Vagina (tissue), 2 donors: Measurements from ENCODE around the gene GALNT9. TPM values are rescaled to one million over a fixed set of nuclear protein-coding genes. Genes with fewer than 3 reads are reported as not detected.

Experiments
- DNase-seq, 2 donors: peaks; one replicate each; pipeline ENCODE4 v3.0.0-alpha.2; 2017; ENCODE audit errors: extremely low spot score in 2 of 2
- H3K27ac ChIP-seq: fragments of 200-600 bp; sonication (generic); one replicate; pipeline ENCODE4 v1.5.1; 2019
- H3K27me3 ChIP-seq: fragments of 200-600 bp; sonication (generic); one replicate; pipeline ENCODE4 v1.5.1; 2019
- H3K36me3 ChIP-seq, 2 donors: fragments of 200-600 bp; sonication (generic); one replicate each; pipeline ENCODE4 v1.5.1; 2017 to 2019
- H3K4me1 ChIP-seq: fragments of 200-600 bp; sonication (generic); one replicate; pipeline ENCODE4 v1.5.1; 2019
- H3K4me3 ChIP-seq, 2 donors: fragments of 200-600 bp; sonication (generic); 1 replicate in 1 of 2; 2 replicates in 1 of 2; pipeline ENCODE4 v1.5.1; 2016 to 2019
- H3K9me3 ChIP-seq: fragments of 200-600 bp; sonication (generic); one replicate; pipeline ENCODE4 v1.5.1; 2019
- POLR2A ChIP-seq, 2 donors: fragments of 450-650 bp; IDR thresholded peaks; one replicate each; pipeline ENCODE4 v1.6.1; 2017; ENCODE audit warnings: antibody characterized with exemption in 2 of 2, mild to moderate bottlenecking in 2 of 2, moderate library complexity in 2 of 2
- POLR2AphosphoS5 ChIP-seq, 2 donors: sonication (generic); formaldehyde crosslinking; IDR thresholded peaks; one replicate each; pipeline ENCODE4 v1.9.0; 2017; ENCODE audit warnings: antibody characterized with exemption in 2 of 2, mild to moderate bottlenecking in 2 of 2, low read depth in 1 of 2; ENCODE audit not compliant: insufficient read depth in 1 of 2
- intact Hi-C: fragments of 100-400 bp; cut with DNase I; formaldehyde crosslinking; loops from one replicate; pipeline ENCODE4 v1.15.1; 2023
- total RNA-seq: library from RNA; depleted of rRNA; stranded (reverse); fragments of >200 nt; gene quantifications from one replicate; pipeline ENCODE4 v1.2.3, GENCODE V29; 2016
- TF ChIP-seq, protein P1 (sequence below), 3 experiments: fragments of 450-650 bp in 2 of 3; fragments of 200-600 bp in 1 of 3; sonication (generic) in 1 of 3; IDR thresholded peaks; one replicate each; pipeline ENCODE4 v1.5.1; 2017 to 2019; ENCODE audit warnings: antibody characterized with exemption in 3 of 3, mild to moderate bottlenecking in 2 of 3, moderate library complexity in 2 of 3

GALNT9 gene
- total RNA-seq, 1 donor from 2014 or later, result 1.5 TPM

DNA sequence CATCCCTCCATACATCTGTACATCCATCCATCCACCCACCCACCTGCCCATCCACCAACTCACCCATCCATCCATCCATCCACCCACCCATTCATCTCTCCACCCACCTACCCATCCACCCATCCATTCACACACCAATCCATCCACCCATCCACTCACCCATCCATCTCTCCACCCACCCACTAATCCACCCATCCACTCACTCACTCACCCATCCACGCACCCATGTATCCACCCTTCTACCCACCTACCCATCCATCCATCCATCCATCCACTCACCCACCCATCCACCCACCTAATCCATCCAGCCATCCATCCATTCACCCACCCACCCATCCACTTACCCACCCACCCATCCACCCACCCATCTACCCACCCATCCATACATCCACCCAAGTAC lies 16.2 kb downstream of the GALNT9 start:
- Histone ChIP-seq H3K36me3 (no peaks in the 10 kb centered on the region), H3K27me3 (no peaks in the 10 kb centered on the region), H3K27ac (no peak overlapping the region), H3K4me1 (no peaks in the 10 kb centered on the region), H3K9me3 (peaks cover 10% of the 10 kb centered on the region), H3K4me3 (no peak overlapping the region)
- TF ChIP-seq POLR2A (IDR thresholded peaks at IDR 0.05) (no peak), POLR2AphosphoS5 (IDR thresholded peaks at IDR 0.05; ENCODE audit: insufficient read depth in 1 of 2, low read depth in 1 of 2) (no peak)
- TF ChIP-seq, protein P1, sequence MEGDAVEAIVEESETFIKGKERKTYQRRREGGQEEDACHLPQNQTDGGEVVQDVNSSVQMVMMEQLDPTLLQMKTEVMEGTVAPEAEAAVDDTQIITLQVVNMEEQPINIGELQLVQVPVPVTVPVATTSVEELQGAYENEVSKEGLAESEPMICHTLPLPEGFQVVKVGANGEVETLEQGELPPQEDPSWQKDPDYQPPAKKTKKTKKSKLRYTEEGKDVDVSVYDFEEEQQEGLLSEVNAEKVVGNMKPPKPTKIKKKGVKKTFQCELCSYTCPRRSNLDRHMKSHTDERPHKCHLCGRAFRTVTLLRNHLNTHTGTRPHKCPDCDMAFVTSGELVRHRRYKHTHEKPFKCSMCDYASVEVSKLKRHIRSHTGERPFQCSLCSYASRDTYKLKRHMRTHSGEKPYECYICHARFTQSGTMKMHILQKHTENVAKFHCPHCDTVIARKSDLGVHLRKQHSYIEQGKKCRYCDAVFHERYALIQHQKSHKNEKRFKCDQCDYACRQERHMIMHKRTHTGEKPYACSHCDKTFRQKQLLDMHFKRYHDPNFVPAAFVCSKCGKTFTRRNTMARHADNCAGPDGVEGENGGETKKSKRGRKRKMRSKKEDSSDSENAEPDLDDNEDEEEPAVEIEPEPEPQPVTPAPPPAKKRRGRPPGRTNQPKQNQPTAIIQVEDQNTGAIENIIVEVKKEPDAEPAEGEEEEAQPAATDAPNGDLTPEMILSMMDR (IDR thresholded peaks at IDR 0.05), result no peak
- intact Hi-C loops, result no loop called here
- DNase-seq, result no peak

GRCh38 chr12:132312516-132312915 lies 16.9 kb downstream of the GALNT9 start:
- Histone ChIP-seq H3K4me1 (no peaks in the 10 kb centered on the region), H3K27me3 (no peaks in the 10 kb centered on the region)

DNA sequence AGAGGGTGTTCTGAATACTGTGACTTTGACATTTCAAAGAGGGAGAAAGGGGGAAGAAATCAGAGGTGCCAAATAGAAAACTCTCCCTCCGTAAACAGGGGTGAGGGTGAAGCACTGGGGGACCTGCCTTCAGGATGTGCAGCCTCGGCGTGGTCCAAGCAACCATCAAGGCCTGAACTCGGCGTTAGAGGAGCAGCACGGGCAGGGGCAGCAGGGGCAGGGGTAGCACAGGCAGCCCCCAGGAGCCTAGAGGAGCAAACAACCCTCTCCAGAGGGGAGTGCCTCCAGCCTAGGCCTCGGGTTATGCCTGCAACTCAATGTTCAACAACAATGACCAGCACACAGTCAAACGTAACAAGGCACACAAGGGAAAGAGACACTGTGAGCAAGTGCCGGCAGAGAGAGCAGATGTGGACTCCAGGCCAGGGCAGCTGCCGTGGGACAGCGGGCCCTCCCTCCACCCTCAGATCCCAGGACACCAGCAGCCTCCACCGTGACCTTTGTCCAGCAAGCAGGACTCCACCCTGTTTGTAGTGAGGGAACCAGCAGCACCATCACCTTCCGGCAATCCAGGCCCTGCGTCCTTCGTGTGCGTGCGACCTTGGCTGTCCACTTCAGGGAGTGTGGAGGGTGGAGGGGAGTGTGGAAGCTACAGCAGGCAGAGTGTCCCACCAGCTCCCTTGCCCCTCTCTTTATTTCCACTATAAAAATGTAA lies 18.0 kb downstream of the GALNT9 start:
- intact Hi-C loops, result no loop called here
- H3K27ac ChIP-seq, result no peak overlapping the region
- no peaks in the 10 kb centered on the region for H3K27me3 ChIP-seq
- peaks cover 10% of the 10 kb centered on the region for H3K9me3 ChIP-seq
- H3K4me1 ChIP-seq, result no peaks in the 10 kb centered on the region
- H3K4me3 ChIP-seq, result no peak overlapping the region
- TF ChIP-seq POLR2A (IDR thresholded peaks at IDR 0.05) (no peak), POLR2AphosphoS5 (IDR thresholded peaks at IDR 0.05; ENCODE audit: insufficient read depth in 1 of 2, low read depth in 1 of 2) (no peak)
- TF ChIP-seq, protein P1 (IDR thresholded peaks at IDR 0.05), result no peak
- H3K36me3 ChIP-seq, result no peaks in the 10 kb centered on the region
- DNase-seq, result no peak

More at GRCh38 chr12:132312516-132312915, 16.9 kb downstream of the GALNT9 start:
- Histone ChIP-seq H3K4me3 (no peak overlapping the region), H3K27ac (no peak overlapping the region), H3K9me3 (peaks cover 10% of the 10 kb centered on the region), H3K36me3 (no peaks in the 10 kb centered on the region)
- intact Hi-C loops, result no loop called here
- DNase-seq, result no peak
- TF ChIP-seq POLR2AphosphoS5 (IDR thresholded peaks at IDR 0.05; ENCODE audit: insufficient read depth in 1 of 2, low read depth in 1 of 2), result no peak
- TF ChIP-seq POLR2A (IDR thresholded peaks at IDR 0.05), result no peak
- TF ChIP-seq, protein P1 (IDR thresholded peaks at IDR 0.05), result no peak

GRCh38 chr12:132310181-132311040 lies 19.0 kb downstream of the GALNT9 start:
- DNase-seq, result no peak
- Histone ChIP-seq H3K27ac (no peak overlapping the region), H3K4me3 (no peak overlapping the region), H3K36me3 (no peaks in the 10 kb centered on the region), H3K4me1 (no peaks in the 10 kb centered on the region), H3K27me3 (no peaks in the 10 kb centered on the region), H3K9me3 (peaks cover 10% of the 10 kb centered on the region)
- intact Hi-C loops, result no loop called here
- TF ChIP-seq POLR2A (IDR thresholded peaks at IDR 0.05), result no peak
- TF ChIP-seq, protein P1 (IDR thresholded peaks at IDR 0.05), result no peak
- no peak for TF ChIP-seq POLR2AphosphoS5 (IDR thresholded peaks at IDR 0.05; ENCODE audit: insufficient read depth in 1 of 2, low read depth in 1 of 2)
